ENCODE results near the gene MTF1.

DNA sequence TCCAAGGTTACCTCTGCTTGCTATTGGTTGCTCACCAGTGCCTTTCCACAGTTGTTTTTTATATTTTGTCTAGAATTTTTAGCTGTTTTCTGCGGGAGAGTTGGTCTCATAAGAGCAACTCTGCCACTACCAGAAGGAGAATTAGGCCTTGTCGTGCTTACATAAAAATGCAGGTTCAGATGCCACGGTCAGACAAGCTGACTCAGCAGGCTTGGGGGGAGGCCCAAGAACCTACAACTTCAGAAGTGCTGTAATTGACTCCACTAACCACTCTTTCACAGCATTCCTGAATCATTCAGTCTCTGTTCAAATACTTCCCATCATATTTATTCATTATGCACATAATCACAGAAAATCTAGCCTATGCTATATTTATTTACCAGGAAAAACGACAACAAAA, 28.3 kb downstream of the MTF1 start:
- TF ChIP-seq, protein P1, sequence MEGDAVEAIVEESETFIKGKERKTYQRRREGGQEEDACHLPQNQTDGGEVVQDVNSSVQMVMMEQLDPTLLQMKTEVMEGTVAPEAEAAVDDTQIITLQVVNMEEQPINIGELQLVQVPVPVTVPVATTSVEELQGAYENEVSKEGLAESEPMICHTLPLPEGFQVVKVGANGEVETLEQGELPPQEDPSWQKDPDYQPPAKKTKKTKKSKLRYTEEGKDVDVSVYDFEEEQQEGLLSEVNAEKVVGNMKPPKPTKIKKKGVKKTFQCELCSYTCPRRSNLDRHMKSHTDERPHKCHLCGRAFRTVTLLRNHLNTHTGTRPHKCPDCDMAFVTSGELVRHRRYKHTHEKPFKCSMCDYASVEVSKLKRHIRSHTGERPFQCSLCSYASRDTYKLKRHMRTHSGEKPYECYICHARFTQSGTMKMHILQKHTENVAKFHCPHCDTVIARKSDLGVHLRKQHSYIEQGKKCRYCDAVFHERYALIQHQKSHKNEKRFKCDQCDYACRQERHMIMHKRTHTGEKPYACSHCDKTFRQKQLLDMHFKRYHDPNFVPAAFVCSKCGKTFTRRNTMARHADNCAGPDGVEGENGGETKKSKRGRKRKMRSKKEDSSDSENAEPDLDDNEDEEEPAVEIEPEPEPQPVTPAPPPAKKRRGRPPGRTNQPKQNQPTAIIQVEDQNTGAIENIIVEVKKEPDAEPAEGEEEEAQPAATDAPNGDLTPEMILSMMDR (IDR thresholded peaks at IDR 0.05): no peak
- no peak for TF ChIP-seq POLR2A (IDR thresholded peaks at IDR 0.05)

Data from prostate gland (tissue), 2 donors.